Measurements from ENCODE around the gene SYNE1.

Gene SYNE1

DNA sequence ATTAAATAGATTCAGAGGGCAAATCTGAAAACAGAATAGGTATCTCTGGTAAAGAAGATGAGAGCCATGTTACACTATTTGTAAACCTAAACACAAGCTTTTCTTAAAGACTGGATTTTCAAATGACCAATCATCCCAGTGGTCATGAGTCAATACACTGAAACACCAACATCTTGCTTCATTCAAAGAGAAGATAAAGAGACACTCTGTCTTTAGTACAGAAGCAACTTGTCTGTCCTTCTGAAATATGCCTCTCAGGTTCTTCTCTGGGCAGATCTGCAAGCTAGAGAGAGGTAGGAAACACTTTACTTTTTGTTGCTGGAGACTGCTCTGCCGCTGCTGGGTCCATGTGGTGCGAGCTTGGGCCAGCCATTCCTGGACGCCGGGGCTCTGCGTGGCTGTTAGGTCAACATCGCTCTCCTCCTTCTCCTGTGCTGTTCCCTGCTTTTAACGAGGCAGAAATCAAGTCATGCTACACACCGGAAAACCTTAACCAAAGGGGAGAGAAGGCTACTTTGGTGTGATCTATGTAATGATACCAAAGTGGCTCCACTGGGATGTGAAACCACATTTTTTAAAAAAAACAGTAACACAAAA, 368.2 kb downstream of the SYNE1 start:
- no peak for DNase-seq

DNA sequence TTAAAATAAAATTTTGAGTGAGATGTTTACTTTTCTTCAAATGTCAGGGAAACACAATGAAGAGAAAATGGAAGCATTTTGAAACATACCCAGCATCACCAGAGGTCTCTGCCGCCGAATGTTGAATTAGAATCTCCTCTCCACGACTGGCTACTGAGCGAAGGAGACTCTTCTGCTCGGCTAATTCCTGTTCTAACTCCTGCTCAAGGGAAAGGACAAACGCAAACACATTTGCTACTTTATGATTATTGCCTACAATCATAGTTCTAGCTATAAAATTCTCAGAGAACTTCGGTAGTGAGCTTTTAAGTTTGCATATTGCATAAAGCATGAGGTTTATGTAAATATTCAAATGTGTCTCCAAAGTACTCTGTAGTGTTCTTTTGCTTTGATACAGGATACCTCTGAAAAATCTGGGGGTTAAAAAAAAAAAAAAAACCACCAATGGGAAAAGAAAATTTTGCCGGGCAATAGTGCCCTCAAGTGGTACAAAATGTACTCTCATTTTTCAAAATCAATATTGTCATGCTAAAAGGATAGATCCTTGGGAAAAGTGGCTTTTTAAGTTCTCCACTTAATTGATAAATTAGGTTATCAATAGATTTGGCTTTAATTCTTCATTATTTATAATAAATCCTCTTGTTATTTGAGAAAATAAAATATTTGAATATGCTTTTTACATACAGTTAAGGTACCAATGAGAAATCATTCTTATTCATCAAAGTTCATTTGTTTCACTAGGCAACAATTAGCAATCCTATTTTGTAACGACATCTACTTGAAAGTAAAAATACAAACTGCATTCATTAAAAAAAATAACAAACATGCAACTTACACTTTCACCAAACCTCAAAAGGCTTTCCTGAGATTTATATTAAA, 369.0 kb downstream of the SYNE1 start:
- DNase-seq = no peak

DNA sequence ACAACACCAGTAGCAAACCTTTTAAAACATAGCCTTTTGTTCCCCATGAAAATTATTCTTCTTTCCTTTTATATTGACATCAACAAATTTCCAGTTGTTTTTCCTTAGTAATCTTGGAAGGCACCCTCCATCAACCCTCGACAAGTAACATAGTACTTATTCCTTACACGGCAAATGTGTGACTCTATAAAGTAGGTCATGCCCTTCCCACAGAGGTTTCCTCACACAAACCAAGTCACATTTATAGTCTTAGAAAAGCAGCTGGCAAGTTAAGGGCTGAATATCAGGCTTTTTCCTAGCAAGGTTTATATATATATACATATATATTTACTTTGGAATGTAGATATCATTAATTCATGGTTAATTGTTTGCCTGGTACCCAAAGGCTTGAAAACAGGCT, 371.5 kb downstream of the SYNE1 start:
- DNase-seq = no peak

DNA sequence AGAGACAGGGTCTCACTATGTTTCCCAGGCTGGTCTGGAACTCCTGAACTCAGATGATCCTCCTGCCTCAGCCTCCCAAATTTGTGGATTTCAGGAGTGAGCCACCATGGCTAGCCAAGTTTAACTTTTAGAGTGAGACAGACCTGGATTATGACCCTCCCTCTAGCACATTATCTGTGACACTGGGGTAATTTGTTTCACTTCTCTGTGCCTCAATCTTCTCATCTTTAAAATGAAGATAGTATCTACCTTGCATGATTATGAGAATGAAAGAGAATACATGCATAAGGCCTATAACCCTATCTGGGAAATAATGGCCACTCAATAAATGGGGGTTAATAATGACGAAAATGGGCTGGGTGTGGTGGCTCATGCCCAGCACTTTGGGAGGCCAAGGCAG, 373.6 kb downstream of the SYNE1 start:
- DNase-seq = no peak

DNA sequence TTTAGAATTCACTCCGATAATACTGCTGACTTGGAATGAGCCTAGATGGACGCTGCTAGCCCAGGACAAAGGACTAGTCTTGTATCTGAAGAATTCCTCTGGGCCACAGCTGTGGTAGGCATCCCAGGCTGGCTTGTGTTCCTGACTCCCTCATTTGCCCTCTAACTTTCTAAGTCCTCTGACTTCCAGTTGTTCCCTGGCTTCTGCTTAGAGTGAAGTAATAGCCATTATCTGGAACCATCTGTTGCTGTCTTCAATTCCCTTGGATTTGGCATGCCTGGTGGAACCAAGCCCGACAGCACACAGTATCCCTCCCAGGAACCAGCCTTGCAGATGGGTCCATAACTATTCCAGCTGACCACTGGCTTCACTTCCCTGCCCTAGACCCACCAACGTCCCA, 376.0 kb downstream of the SYNE1 start:
- DNase-seq = no peak

DNA sequence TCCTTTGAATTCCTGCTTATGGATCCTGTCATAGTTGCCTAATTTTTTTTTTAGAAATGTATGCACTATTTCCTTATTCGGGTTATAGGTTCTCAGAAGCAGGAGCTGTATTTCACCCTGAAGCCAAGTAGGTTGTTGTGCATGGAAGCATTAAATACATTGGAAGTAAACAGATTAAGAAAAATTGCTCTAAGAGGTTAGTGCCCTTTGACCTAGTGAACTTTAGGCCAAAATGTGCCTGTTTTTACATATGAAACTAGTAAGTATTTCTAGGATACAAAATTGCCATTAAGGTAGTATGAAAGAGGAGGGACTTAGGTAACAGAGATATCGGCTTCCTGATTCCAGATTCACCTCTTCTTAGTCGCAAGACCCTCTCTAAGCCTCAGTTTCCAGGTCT, 377.9 kb downstream of the SYNE1 start:
- DNase-seq = no peak

DNA sequence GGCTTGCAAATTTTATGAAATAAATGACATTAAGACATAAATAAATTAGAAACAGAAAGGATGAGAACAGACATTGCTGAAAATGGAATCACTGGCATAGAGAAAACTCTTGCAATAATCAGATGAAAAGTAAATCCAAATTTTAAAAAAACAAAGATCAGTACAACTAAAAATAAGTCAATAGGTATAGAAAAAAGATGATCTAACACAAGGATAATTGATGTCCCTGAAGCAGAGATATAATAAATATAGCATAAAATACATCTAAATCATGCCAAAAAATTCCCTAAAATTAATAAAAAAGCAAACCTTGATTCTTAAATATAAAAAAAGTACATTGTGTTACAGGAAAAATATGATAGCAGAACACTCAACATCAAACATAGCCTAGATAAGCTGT, 379.6 kb downstream of the SYNE1 start:
- no peak for DNase-seq

DNA sequence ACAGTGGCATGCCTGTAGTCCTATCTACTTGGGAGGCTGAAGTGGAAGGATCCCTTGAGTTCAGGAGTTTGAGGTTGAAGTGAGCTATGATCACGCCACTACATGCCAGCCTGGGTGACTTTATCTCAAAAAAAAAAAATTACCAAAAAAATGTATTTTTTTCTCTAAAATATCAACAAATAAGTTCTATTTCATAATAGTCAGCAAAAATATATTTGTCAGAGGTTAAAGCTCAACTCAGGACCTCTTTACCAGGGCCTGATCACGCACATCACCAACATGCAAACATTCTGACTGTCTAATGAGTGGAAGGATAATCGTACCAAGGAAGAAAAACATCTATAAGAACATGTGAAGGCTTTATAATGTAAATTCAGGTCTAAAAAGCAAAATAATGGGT, 387.0 kb downstream of the SYNE1 start:
- no peak for DNase-seq

DNA sequence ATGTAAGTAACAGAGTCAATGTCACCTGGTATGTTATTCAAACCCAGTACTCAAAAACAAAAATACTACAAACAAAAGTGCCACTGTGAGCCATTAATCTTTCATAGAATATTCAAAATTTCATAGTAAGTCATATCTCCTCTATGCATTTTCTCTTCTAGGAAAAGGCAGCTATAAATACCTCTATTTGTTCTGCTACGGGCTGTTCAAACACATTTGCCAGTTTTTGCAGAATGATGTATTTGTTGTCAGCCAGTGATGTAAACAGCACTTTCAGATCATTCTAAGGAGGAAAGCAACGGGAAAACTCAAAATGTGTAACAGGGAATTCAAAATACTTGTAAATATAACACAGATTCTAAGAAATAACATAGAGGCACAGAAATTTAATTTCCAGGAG, 388.2 kb downstream of the SYNE1 start:
- no peak for DNase-seq

DNA sequence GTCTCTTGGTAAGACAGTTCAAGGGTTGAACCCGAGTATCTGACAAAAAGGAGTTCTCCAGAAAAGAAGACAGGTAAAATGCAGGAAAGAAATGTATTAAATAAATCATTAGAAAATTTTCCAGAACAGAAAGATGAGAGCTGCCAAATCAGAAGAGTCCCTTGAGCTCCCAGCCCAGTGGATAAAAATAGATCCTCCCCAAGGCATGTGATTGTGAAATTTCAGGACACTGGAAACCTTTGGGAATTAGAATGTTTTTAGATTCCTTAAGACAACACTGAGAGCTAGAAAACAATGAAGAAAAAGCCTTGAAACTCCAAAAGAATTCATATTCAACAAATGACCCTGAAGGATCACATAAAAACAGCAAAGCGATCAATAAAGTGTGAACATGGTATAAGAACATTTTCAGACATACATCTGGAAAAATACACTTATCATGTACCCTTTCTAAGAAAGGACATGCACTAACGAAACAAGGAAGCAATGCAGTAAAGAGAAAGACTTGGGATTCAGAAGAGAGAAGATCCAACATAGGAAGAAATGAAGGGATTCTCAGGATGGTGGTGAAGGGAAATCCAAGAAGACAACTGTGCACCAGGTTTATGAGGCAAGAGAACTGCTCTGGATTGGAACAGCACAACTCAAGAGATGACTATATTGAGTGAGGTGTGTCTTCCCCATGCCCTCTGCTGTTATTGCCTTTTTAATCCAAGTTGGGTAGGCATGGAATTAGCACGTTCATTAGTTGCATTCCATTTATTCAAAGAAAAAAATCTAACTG, 390.4 kb downstream of the SYNE1 start:
- no peak for DNase-seq

DNA sequence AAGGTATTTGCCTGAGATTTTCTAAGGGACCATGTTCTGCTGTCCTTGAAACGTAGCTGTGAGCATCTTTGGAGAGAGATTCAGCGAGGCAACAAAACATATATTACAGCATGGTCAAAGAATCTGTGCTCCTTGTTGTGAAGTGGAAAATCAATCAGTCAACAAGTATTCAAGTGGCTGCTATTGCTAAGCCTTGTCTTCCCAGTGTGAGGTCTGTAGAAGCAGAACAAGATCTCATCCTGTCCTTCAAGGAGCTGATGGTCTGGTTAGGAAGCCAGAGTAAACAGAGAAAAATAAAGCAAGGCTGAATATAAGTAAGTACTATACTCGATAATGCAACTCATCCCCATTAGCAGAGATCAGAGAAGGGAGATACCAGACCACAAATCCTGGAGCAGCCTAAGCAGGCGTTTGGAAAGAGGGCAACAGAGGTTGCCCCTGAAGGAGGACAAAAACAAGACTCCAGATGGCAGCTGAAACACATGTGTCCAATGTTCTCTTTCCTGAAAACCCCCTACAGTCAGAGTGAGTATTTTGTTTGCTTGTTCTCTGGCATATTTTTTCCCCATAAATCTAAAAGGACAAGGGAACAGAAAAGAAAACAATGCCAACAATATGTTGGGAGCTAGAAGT, 392.0 kb downstream of the SYNE1 start:
- no peak for DNase-seq

DNA sequence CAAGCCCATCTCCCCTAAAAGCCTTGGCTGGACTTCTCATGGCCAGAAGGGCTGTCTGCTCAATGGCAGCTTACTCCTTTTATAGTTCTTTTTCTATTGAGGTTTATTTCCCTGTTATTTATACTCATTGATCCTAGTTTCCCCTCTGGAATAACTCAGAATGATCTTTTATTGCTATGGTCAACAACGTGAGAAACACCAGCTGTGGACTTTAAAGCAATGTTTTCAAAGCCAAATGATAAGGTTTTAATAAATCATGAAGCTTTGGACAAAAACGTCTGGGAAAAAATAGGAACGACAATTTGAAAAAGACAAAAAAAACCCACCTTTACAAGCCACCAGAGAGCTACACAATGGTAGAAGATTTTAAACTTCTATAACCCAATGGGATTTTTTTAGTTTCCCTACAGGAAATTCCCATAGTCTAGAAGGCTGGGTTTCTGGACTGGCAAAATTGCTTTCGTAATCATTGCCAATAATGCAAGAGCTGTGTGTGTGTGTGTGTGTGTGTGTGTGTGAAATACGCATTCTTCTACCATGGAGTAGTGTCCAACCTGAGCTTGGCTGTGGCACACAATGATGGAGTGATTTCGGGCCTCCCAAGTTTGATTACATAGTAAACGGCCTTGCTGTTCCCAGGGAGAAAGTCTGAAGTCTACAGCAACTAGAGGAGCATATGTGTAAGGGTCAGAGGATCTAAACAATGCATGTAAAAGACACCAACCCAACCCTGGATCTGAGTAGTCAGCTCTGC, 396.0 kb downstream of the SYNE1 start:
- DNase-seq = no peak

DNA sequence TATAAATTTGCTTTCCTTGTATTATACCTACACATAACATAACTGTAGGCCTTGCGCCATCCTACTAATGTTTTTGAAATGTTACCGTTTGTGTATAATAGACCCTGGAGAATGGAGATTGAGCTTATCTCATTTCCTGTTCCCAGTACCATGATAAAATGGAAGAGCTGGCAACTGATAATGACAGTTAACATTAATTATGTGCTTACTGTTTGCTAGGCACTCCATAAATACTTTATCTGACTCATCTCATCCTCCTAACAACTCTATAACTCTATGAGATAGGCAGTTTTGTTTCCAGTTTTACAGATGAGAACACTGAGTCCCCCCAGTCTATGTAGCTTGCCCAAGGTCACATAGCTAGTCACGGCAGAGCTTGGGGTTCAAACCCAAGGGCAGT, 396.7 kb downstream of the SYNE1 start:
- DNase-seq = no peak

DNA sequence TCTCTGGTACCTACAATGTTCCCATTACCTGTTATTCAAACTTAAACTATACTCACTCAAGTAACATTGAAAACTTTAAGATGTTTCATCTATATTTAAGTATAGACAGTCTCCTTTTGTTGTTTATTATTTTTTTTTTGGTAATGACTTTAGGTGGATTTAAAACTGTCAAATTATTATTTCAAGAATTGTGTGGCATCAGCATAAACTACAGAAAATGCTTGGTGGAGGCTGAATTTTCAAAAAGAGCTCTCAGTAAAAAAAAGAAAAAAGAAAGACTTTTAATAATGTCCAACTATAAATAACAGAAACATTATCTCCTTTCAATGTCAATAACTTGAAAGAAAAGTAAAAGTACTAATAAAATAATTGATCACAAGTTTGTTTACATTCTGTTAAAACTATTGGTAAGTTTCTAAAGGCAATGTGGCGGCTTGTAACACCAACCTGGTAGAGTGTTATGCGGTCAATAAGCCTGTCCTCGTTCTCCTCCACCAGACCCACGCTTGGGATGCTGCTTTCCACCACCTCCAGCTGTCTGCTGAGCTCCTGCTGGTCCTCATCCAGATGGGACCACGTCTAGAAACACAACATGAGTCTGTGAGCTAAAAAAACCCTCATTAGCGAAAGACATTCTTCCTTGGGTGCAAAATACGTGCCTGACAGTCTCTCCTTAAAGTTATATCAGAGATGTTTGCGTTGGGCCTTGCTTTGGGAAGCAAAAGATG, 400.6 kb downstream of the SYNE1 start:
- no peak for DNase-seq

DNA sequence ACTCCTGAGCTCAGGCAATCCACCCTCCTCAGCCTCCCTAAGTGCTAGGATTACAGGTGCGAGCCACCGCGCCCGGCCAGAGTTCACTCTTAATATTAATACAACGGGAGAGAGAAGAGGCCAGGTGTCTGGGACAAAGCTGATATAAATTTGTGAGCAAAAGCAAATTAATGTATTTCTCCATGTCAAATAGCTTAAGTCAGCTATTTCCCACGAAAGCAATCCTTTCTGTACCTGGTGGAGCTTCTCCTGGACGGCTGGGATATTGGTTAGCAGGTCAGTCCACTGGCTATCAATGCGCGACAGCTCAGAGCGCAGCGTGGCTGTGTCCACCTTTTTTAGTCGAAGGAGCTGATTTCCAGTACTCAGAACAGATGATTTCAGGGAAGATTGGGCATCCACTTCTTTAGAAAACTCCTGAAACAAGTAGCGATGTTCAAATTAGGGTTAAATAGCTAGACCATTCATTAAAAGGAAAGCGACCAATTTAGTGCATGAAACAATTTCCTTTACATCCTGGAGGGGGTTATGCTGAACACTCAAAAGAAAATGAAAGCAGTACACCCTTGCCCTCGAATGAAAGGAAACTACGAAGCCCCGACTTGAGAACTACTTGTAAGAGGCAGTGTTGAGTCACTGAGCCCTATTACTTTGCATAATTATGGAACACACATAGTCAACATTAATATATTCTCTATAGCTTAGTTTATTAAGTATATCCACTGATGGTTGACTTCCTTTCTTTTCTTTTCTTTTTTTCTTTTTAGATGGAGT, 403.4 kb downstream of the SYNE1 start:
- no peak for DNase-seq

DNA sequence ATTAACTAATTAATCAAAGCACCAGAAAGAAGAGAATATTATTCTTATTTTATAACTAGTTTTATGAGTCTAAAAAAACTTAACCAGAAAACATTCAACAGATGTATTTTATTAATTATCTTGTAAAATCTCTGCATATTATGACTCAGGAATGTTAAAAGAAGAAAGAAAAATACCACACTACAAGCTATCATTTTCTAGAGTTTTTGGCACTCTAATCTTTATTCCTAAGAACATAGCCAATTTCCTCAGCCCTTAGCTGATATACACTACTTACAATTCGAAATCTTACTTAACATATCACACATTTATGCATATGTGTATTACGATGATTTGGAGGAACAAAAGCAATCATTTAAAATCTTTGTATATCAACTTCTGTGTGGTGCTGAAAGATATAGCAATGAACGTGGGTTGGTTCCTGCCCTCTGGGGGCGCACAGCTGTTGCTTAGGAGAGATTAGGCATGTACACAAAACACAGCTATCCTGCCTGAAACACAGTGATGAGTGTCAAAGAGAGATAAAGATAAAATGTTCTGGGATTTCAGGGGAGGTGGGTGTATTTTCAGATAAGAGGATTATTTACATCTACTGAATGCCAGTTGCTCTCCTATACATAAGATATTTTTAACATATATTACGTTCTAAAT, 404.5 kb downstream of the SYNE1 start:
- DNase-seq = no peak

DNA sequence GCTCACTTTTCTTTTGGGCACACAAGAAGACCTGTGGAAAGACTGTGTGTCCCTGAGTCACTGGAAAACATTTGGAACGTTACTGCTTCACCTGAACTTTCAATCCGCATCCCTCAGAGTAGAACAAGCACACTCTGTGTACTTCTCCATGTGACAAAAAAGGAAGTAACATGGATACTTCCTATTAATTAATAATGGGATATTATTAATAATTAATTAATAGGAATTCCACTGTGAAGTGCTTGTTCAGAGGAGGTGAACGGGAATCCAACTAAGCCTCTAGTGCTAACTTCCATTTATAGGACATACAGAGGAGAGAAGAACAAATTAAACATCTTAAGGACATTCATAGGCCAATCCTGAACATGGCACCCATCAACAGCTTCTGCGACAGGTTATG, 407.8 kb downstream of the SYNE1 start:
- DNase-seq = no peak

DNA sequence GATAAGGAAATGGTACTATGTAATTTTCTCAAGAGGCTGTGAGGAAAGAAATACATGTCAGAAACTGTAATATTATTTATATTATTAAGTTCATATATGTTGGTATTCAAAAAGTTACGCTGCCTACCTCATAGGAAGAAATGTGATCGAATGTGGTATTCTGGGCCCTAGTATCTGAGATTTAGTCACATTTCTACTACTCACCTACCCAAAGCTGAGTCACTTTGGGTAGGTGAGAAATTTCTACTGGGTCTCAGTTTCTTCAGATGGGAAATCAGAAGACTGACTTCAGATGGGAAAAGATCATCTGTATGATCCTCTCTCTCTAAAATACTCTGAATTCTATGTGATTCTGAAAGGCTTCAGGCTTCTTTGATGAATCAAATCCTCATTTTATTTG, 411.0 kb downstream of the SYNE1 start:
- no peak for DNase-seq

DNA sequence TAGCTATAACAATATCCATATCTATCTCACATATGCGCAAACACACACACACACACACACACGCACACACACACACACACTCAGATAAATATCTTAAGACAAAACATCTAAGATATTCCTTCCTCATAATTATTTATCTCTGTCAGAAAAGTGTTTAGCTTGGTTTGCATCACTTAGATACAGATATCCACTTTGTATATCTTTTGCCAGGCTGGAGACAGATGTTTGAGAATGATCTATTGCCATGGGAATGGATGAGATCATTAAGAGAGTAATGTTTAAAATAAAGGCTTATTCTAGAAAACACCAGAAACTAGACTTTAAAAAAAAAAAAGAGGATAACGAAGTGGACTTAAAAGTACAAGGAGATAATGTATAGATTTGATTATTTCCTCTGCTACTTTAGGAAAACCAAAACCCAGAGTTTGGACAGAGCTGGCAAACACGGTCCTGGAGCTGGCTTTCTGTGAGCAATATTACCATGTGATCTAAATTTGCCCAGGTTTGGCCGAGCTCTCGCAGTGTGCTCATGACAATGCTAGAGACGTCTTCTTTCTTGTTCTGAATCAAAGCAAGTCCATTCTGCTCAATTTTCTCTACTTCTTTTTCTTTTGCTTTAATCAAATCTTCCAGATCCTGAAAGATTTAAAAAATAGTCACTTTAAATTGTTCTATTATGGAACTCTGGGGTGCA, 411.8 kb downstream of the SYNE1 start:
- DNase-seq = no peak

DNA sequence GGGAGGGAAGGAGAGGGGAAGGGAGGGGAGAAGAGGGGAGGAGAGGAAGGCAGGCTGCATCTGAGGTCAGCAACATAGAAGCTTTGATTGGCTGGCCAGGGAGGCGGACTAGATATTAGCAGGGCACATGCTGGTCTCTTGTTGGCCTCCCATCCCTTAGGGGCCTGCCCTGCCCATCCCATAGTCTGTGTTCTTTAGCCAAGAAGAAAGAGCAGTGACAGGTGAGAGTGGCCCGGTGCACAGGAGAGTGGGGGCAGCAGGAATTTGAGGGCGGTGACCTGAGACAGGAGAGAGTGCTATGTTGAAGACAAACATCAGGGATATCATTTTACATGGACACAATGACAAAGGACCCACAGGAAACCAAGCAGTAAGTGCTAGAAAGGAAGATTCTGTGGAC, 413.5 kb downstream of the SYNE1 start:
- DNase-seq = no peak

Data from CD4-positive, alpha-beta T cell treated with Interferon gamma for 1 hour (primary cell).